Measurements from ENCODE around the gene NOP16. TPM values are rescaled to one million over a fixed set of nuclear protein-coding genes. Genes with fewer than 3 reads are reported as not detected.
A peak's percentile ranks its signal among the peaks of the same experiment; 100 is the strongest.

Gene NOP16
- total and polyA plus RNA-seq, 2 of the 13 experiments (the other 11 are each of a cell fraction or from before 2014, with no cell fraction given), result 43.3 to 48.4 TPM

GRCh38 chr5:176415952-176416924, 27.8 kb upstream of the NOP16 start, which contains the start of gene CLTB (continued):
- TF ChIP-seq CTCF (CRISPR knock-in tag; IDR thresholded peaks at IDR 0.05) (peak; percentile 83), RELA (CRISPR knock-in tag; IDR thresholded peaks at IDR 0.05) (0 out of 2 replicates have a peak, but pooled peaks have one; percentile 51), ZNF543 (CRISPR knock-in tag; IDR thresholded peaks at IDR 0.05) (0 out of 2 replicates have a peak, but pooled peaks have one; percentile 32), ZNF468 (CRISPR knock-in tag; IDR thresholded peaks at IDR 0.05) (no peak), ZFP36 (IDR thresholded peaks at IDR 0.05; ENCODE audit: borderline replicate concordance, low read depth, low read length, partially characterized antibody) (no peak), SMC3 (IDR thresholded peaks at IDR 0.05; ENCODE audit: low read length) (peak; percentile 3; the same call in 1 of the 2 replicates), CC2D1A (CRISPR knock-in tag; IDR thresholded peaks at IDR 0.05) (no peak), FOSL2 (CRISPR knock-in tag; IDR thresholded peaks at IDR 0.05) (peak; percentile 58; the same call in 1 of the 2 replicates), ZKSCAN1 (IDR thresholded peaks at IDR 0.05; ENCODE audit: low read length) (no peak), CENPT (CRISPR knock-in tag; IDR thresholded peaks at IDR 0.05; ENCODE audit: low read depth) (no peak), ZNF383 (CRISPR knock-in tag; IDR thresholded peaks at IDR 0.05; ENCODE audit: borderline replicate concordance) (no peak), NR2F1 (CRISPR knock-in tag; IDR thresholded peaks at IDR 0.05) (no peak), ZNF224 (CRISPR knock-in tag; IDR thresholded peaks at IDR 0.05) (no peak), ZNF558 (CRISPR knock-in tag; IDR thresholded peaks at IDR 0.05; ENCODE audit: borderline replicate concordance) (no peak), ZNF503 (CRISPR knock-in tag; IDR thresholded peaks at IDR 0.05) (no peak), ZNF552 (CRISPR knock-in tag; IDR thresholded peaks at IDR 0.05; ENCODE audit: borderline replicate concordance) (no peak), ZNF549 (CRISPR knock-in tag; IDR thresholded peaks at IDR 0.05) (no peak), THYN1 (CRISPR knock-in tag; IDR thresholded peaks at IDR 0.05; ENCODE audit: borderline replicate concordance, low read depth) (no peak), U2AF2 (IDR thresholded peaks at IDR 0.05; ENCODE audit: low read depth, low read length) (no peak), FOXC1 (CRISPR knock-in tag; IDR thresholded peaks at IDR 0.05; ENCODE audit: borderline replicate concordance) (peak; percentile 91), SCMH1 (CRISPR knock-in tag; IDR thresholded peaks at IDR 0.05; ENCODE audit: borderline replicate concordance) (no peak), HDAC2 (CRISPR knock-in tag; IDR thresholded peaks at IDR 0.05) (peak; percentile 73), ZGPAT (CRISPR knock-in tag; IDR thresholded peaks at IDR 0.05) (peak; percentile 76; the same call in 1 of the 2 replicates), ZNF430 (CRISPR knock-in tag; IDR thresholded peaks at IDR 0.05) (0 out of 2 replicates have a peak, but pooled peaks have one; percentile 44), KDM1A (CRISPR knock-in tag; IDR thresholded peaks at IDR 0.05) (no peak), ZNF263 (CRISPR knock-in tag; IDR thresholded peaks at IDR 0.05) (peak; percentile 70)
